HG03060 (cell line): ENCODE data around the gene KLHL26.

Source experiments
- ATAC-seq: cut with Tn5 transposase; IDR thresholded peaks from one replicate; pipeline ENCODE4 v1.9.1; 2021; ENCODE audit warnings: low read depth, moderate number of reproducible peaks; ENCODE audit not compliant: unreplicated experiment

Gene KLHL26

DNA sequence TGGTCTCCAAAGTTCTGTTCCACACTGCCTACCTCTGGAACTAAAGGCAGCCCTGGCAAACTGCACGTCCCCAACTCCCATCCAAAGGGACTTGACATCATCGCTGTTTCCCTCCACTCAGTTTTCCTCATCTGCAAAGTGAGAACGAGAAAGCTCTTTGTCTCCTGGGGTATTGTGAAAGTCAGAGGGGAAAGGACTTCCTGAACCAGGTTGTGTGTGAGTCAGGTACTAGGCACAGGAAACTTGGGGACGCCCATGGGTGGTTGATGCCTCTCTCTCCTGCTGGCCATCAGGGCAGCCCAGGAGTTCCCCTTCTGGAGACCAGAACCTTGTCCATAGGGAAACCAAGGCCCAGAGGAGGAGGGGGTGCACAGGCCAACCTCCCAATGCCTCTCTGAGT lies 35.0 kb upstream of the KLHL26 start:
- ATAC-seq: no peak

DNA sequence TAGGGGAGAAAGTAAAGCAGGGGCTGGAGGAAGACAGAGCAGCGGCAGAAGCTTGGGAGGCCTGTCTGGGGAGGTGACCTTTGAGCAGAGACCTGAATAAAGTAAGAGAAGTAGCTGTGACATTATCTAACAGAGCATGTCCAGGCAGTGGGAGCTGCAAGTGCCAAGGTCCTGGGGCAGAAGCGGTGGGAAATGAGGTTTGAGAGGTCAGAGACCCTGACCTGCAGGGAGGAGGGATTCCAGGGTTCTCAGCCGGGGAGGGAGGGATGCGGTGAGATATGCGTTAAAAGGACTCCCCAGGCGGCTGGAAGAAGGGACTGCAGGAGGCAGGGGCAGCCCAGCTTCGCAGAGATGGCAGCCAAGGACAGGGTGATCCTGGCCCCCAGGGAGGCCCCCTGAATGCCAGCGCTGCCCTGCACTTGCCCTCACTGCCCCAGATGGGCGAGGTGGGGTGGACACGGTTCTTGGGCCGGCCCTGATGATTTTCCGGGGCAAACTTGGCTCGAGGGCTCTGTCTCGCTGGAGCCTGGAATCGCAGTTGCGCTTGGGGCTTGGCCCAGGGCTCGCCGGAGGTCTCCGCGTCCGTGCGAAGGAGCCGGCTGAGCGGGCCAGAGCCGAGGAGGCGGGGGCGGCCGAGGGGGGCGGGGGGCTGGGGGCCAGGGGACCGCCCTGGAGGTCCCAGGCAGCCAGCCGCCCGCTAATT lies 33.4 kb upstream of the KLHL26 start:
- no peak for ATAC-seq

DNA sequence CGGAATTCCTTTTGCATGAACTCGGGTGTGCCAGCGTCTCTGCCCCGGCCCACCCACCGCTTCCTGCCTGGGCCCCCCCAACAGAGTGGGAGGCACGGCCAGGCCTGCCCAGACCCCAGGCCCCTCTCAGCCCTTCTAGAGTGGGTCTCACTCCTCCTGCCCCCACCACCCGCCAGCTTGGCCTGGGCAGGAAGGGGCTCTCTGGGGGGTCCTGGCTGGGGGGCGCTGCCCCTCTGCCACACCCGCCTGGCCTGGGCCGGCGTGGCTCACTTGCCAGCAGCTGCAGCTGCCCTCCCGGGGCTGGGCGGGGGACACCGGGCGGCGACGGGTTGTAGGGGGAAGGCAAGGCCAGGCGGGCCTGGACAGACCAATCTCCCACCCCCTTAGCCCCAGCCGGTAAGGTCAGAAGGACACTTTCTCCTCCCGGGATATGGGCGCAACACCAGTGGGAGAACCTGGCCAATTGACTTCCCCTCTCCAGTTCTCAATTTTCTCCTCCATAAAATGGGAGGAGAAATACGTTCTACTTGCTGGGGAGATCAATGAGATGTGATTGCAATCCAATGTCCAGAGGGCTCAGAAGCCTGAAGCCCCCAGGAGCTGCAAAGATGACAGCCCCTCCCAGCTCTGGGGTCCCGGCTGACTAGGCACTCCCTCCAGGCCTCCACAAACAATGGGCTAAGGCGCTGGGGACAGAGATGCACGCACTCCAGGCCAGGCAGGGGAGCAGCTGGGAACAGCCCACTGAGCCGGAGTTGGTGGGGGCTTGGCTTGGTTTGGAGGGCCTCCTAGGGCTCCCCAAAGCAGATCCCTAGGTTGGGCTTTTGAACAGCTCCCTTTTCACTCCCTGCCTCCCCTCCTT lies 32.6 kb upstream of the KLHL26 start:
- no peak for ATAC-seq

DNA sequence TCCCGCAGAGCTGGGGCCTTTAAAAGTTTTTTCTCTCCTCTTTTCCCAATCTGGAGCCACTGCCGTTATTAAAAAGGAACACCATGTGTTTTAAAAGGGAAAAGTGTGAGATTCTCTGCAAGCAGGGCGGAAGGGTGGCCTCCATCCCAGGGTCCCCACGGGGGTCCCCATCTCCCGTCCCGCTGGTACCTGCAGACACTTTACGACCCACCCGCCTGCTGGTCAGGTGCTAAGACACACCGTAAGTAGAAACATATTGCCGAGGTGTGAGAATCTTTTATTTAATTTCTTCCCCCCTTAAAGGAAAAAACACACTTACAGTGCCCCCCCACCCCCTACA lies 32.0 kb upstream of the KLHL26 start:
- ATAC-seq: no peak

DNA sequence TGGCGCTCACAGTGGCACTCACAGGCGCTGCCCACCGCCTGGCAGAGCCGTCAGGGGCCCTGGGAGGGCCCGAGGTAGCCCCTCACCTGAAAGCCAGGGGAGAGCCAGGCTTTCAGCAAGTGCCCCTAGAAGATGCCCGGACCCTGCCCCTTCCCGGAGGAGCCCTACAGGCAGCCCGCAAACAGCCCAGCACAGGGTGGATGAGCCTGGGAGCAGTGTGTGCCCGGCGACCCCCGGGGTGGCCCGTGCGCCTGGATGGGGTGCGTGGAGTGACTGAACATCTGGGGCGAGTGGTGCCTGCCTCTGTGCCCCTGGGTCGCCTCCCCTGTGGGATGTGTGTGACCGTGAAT lies 31.7 kb upstream of the KLHL26 start:
- no peak for ATAC-seq

DNA sequence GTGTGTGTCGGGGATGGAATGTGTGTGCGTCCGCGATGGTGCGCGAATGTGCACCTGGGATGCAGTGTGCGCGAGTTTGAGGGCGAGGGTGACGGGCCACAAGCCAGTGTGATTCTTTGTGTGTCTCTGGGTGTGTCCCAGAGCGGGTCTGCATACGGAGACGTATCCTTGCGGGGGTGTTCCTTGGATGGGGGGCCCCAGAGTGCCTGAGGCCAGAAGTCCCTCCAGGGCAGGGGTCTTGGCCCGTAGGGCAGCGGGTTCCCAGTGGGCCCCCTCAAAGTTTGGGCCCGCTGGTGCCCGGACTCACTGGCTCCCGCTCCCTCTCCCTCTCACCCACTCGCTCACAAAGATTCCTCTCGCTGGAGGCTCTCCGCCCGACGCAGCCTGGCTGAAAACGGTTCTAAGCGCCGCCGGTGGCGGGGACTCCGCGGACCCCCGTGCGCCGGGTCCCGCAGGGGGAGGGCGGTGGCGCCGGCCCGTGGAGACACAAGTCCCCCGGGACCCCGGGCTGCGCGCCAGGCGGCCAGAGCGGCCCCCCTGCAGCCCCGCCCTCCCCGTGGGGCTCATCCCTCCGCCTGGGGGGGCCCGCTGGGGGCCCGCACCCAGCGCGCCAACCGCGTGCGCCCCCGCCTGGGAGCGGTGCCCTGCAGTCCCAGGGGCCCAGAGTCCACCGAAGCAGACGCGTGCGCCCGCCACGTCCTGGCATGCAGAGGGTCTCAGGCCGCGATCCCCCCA lies 31.1 kb upstream of the KLHL26 start:
- ATAC-seq: no peak

DNA sequence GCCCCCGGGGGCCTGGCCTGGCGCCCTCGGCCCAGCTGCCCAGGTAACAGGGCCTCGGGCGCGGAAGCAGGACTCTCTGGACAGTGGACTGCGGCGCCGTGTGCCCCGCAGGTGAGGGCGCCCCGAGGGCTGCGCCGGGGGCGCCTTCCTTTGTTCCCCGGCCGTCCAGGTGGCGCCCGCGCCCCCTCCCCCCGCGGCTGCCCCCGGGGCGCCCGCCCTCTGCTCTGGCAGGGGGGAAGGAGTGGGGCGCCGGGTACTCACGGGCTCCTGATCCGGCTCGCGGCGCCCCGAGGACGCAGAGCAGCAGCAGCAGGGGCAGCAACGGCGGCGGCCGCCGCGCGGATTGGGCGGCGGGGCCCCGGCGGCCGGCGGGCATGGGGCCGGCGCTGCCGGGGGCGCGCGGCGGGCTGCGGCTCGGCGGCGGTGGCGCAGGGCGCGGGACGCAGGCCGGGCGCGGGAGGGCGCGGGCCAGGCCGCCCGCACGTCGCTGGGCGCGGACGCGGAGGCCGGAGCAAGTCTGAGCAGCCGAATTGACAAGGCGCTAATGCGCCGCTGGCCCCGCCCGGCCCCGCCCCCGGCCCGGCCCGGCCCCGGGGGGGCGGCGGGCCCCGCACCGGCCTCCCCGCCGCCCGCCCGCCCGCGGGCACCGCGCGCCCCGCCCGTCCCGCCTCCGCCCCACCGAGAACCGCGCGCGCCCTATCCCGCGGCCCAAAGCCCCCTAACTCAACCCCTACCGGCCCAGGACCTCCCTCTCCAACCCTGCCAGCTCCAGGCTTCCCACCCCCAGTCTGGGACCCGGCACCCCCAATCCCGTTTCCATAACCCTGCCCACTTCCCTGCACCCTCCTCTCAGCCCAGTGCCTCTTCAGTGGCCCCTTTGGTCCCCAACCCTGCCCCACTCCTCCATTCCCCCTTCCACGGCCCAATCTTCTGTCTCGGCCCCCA lies 30.3 kb upstream of the KLHL26 start, which contains the start of gene CRLF1:
TSS of gene CRLF1 (minus strand) at position 519 of the 945 bp plus-strand sequence. CDS start at position 376, 143 bp downstream.
- no peak for ATAC-seq

DNA sequence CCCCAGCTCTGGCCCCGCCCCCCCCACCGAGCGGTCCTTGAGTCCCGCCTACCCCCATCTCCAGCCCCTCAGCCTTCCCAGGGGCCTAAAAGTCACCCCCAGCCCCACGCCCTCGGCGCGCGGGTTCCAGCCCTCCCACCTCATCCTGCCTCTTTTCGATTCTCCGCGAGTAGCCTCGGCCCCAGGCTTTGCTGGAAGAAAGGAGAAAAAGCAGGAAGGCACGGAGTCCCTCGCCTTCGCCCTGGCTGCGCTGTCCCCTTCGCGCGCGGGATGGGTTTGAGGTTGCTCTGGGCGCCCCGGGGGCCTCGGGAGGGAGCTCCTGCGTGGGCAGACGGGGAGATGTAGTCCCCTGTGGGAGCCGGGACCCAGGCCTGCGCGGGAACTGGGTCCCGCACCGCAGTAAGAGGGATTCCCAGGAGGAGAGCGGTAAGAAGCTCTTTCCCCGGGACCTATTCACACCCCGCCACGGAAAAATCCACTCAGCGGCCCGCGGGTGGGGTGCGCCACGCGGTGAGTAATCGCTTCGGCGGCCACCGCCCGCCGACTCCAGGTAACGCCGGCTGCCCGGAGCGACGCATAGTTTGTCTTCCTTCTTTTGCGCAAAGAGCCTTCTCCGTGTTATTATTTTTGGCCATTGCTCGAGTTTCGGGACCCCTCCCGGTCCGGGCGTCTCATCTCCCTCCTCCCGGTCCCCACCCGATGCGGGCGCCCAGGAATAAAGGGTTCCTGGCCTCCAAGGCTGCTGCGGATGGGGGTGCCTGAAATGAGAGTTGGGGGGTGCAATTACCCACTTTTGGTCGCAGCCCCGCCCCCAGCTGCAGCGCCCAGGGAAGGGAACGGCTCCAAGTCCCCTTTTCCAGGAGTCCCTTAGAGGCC lies 29.4 kb upstream of the KLHL26 start:
- ATAC-seq: no peak

DNA sequence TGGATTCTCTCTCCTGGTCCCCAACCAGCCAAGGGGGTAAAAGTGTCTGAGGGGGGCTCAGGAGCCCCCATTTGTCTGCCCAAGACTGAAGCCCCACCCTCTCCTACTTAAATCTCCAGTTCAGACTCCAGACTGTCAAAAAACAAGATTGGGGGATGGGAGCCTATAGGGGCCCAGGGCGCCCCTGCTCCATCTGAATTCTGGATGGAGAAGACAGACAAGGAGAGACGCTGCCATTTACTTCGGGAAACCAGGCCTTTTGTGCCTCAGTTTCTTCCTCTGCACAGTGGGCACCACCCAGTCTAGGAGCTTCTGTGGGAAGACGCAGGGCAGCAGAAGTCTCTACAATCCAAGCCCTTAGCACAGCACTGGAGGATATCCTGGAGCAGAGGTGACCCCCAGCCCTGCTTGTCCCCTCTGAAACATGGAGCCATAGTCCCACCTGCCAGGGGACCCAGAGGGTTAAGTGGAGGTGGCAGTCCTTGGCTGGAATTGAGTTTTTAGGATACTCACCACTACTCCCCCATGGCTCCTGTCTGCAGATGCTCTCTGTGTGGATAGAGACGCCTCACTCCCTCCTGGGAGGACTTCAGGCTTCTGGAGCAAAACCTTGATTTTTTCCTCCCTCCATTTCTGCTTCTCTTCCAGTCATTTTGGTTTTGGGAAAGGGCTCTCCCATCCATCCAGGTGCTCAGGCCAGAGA lies 28.6 kb upstream of the KLHL26 start:
- ATAC-seq: no peak

DNA sequence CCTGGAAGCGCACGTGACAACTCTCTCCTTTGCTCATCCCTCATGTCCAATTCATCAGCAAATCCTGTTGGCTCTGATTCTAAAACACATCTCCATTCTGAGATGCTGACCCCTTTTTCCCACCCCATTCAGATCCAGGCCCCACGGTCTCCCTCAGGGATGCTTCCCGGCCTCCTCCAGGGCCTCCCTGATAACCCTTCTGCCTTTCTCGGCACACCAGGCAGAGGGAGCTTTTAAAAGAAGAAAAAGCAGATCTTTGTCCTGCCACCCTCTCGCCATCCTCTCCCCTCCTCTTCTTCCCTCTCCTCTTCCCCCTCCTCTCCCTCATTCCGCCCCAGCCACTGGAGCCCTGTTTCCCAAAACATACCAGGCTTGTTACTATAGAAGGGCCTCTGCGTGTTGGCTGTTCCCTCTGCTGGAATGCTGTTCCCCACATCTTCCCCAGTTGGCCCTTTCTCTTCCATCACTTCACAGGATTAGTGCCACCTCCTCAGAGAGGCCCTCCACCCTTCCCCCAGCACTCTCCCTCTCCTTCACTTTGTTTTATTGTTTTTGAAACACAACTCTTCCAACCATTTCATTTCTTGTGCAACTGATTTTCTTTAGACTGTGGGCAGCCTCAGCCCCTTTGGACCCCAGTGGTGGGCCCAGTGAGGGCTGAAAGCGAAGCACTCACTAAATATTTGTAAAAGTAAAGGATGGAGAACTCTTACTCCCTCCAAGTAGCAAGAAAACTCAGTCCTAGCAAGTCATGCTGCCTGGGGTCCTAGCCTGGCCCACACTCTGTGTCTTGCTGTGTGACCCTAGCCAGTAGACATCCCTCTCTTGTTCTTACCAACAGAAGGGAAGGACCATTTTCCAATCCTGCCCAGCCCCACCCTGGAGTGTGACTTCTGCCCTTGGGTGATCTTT lies 27.8 kb upstream of the KLHL26 start:
- ATAC-seq: no peak

DNA sequence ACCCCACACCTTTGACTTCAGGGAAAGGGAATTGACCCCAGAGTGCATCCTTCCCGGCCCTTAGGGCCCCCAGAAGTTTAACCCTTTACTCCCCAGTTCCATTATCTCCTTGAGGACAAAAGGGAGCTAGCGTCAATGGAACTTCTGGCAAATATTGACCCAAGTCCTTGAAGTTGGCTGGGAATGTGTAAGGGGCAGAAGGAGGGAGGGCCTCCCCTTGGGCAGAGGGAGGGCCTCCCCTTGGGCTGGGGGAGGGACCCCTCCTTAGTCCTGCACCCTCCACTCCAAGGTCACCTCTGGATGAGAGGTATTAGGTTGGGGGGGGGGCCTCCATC lies 27.1 kb upstream of the KLHL26 start:
- no peak for ATAC-seq

DNA sequence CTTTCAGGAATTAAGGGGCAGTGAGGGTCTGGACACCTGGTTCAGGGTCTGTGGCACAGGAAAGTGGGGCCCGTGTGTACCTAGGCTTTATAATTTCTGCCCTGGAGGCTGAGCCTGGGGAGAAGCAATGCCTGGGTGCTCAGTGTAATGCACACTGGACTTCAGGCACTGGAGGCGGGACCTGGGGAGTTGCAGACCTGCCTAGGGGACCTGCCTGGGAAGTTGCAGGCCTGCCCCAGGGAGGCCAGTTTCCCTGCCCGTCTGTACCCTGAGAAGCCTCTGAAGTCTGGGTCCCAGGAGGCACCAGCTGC lies 26.6 kb upstream of the KLHL26 start:
- no peak for ATAC-seq

DNA sequence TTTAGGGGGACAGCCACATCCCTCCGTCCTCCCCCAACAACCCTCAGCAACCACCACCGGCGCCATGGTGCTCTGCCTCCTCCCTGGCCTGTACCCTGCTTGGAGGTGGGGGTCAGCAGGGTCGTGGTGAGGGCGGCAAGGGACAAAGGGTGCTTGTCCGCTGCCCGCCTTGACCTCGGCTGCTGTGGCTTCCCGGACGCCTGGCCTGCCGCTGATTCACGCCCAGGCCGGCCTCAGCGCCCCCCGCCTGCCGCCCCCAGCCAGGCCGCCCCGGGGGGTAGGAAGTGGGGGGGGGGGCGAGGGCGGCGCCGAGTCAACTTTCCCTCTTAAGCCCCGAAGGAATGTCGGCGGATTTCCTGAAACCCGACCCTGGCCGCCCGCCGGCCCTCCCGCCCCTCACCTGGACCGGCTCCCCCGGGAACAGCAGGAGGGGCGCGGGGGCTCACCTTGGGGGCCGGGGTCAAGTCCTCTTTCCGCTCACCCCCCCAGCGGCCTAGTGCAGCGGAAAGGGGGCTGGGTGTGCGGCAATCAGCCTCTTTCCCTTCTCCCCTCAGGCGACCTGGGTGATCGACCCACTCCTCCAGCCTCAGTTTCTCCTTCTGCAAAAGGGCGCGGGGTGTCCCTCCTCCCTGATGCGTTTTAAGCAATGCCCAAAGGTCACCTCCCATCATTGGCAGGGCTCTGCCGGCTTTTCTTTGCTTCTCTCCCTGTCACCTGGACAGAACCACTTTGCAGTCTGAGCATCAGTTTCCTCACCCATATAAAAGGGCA lies 26.1 kb upstream of the KLHL26 start:
- no peak for ATAC-seq

DNA sequence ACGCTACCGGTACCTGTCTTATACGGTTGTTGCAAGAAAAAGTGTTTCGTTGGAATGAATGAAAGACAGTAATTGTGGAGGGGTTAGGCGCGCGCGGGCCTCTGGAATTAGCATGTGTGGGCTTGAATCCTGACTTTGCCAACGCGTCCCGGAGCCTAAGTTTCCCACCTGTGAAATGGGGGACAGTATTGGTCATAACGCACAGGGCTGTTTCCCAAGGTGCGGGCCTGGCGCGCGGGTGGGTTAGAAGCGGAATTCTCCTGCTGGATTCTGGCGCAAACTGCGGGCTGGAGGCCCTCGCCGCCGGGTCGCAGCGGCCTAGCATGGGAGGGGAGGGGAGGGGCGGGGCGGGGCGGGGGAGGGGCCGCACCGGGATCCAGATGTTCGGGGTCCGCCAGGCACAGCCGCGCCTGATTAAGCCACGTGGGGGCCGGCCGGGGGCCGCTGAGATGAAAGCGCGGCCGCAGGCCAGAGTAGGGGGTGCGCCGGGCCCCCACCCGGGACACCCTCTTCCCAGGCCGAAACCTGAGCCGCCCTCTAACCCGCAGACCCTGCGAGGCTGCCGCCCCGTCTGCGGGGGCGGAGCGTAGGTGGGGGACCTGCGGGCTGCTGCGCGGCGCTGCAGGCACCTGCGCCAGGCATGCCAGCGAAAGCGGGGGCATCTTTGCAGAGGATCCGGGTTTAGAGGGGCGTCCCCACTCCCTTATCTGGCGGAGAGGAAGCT lies 25.3 kb upstream of the KLHL26 start:
- ATAC-seq: no peak

DNA sequence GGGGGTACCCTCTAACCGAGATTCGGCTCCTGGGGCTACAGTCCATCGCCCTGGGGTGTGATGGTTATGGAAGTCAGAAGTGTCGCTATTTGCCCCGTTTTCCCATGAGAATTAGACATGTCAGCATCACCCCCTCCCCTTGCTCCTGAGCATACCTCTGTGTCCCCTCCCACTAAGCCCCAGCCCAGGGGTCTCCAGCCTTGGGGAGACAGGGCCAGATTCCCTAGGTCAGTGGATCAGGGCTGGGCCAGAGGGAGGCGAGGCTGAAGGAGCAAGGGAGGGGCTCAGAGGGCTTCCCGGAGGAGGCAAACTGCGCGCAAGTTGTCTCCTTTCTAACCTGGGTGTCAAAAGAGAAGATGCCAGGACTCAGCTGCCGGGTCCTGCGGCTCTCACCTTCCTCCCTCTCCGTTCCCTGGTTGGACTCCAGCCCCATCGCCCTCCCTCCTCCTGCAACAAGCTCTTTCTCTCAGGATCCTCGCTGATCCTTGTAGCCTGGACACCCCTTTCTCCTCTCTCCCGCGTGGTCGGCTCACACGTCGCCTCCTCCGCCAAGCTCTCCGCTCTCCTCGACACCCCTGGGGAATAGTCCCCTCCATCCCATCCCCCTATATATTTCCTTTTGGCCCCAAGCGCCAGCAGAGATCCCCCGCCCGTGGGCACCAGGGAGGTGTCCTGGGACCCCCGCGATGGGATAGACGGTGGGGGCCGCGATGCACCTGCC lies 24.6 kb upstream of the KLHL26 start:
- ATAC-seq: no peak
